ENCODE data around the gene RCOR1. TPM values are rescaled to one million over a fixed set of nuclear protein-coding genes. Genes with fewer than 3 reads are reported as not detected.

The RCOR1 gene
- total RNA-seq, 1 donor from 2014 or later = 25.2 TPM

- no peak overlapping the region for H3K4me3 Mint-ChIP-seq (ENCODE audit: unreplicated experiment)
- H3K27ac Mint-ChIP-seq (ENCODE audit: unreplicated experiment) = peak overlapping the region; percentile 3
- no peaks in the 10 kb centered on the region for H3K9me3 Mint-ChIP-seq (ENCODE audit: low read depth)
- no peaks in the 10 kb centered on the region for H3K36me3 Mint-ChIP-seq (ENCODE audit: low read depth)
- no peaks in the 10 kb centered on the region for H3K27me3 Mint-ChIP-seq (ENCODE audit: low read depth)
- DNase-seq (ENCODE audit: low spot score) = no peak
- H3K4me1 Mint-ChIP-seq (ENCODE audit: low read depth) = peaks cover 17% of the 10 kb centered on the region
- TF ChIP-seq, protein P1, sequence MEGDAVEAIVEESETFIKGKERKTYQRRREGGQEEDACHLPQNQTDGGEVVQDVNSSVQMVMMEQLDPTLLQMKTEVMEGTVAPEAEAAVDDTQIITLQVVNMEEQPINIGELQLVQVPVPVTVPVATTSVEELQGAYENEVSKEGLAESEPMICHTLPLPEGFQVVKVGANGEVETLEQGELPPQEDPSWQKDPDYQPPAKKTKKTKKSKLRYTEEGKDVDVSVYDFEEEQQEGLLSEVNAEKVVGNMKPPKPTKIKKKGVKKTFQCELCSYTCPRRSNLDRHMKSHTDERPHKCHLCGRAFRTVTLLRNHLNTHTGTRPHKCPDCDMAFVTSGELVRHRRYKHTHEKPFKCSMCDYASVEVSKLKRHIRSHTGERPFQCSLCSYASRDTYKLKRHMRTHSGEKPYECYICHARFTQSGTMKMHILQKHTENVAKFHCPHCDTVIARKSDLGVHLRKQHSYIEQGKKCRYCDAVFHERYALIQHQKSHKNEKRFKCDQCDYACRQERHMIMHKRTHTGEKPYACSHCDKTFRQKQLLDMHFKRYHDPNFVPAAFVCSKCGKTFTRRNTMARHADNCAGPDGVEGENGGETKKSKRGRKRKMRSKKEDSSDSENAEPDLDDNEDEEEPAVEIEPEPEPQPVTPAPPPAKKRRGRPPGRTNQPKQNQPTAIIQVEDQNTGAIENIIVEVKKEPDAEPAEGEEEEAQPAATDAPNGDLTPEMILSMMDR (IDR thresholded peaks at IDR 0.05) = no peak
These were observed 29.9 kb downstream of the RCOR1 start for GRCh38 chr14:102622262-102622885.

- no peak for DNase-seq (ENCODE audit: low spot score)
- TF ChIP-seq, protein P1 (IDR thresholded peaks at IDR 0.05) = no peak
- Mint-ChIP-seq H3K4me1 (ENCODE audit: low read depth) (peaks cover 25% of the 10 kb centered on the region), H3K4me3 (ENCODE audit: unreplicated experiment) (no peak overlapping the region), H3K27me3 (ENCODE audit: low read depth) (no peaks in the 10 kb centered on the region), H3K9me3 (ENCODE audit: low read depth) (no peaks in the 10 kb centered on the region), H3K27ac (ENCODE audit: unreplicated experiment) (no peak overlapping the region), H3K36me3 (ENCODE audit: low read depth) (no peaks in the 10 kb centered on the region)
These were observed 32.2 kb downstream of the RCOR1 start for GRCh38 chr14:102624666-102625065.

GRCh38 chr14:102625564-102626296, 33.3 kb downstream of the RCOR1 start:
- no peak for DNase-seq (ENCODE audit: low spot score)
- Mint-ChIP-seq H3K27ac (ENCODE audit: unreplicated experiment) (no peak overlapping the region), H3K9me3 (ENCODE audit: low read depth) (no peaks in the 10 kb centered on the region), H3K4me1 (ENCODE audit: low read depth) (peaks cover 22% of the 10 kb centered on the region), H3K4me3 (ENCODE audit: unreplicated experiment) (no peak overlapping the region), H3K36me3 (ENCODE audit: low read depth) (no peaks in the 10 kb centered on the region), H3K27me3 (ENCODE audit: low read depth) (no peaks in the 10 kb centered on the region)
- TF ChIP-seq, protein P1 (IDR thresholded peaks at IDR 0.05) = no peak

DNA sequence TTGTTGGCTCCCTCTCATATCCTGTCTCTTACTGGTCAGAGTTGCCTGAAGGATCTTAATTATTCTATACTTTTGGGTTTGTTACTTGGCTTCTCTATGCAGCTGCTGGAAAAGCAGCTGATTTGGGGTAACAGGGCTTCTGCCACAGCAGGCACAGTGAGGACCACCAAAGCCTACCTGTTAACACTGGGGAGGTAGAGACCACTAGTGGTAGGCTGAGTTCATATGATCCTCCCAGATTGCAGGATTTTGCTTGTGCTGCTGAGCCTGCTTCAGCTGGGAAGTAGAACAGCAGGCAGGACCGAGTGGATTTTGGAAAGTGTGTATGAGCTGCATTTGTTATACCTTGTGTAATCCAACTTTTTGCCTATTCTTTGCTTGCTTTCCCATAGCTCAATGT, 34.1 kb downstream of the RCOR1 start:
- TF ChIP-seq, protein P1 (IDR thresholded peaks at IDR 0.05) = no peak
- Mint-ChIP-seq H3K4me3 (ENCODE audit: unreplicated experiment) (no peak overlapping the region), H3K27ac (ENCODE audit: unreplicated experiment) (no peak overlapping the region), H3K36me3 (ENCODE audit: low read depth) (no peaks in the 10 kb centered on the region), H3K27me3 (ENCODE audit: low read depth) (no peaks in the 10 kb centered on the region), H3K4me1 (ENCODE audit: low read depth) (peaks cover 20% of the 10 kb centered on the region), H3K9me3 (ENCODE audit: low read depth) (no peaks in the 10 kb centered on the region)
- no peak for DNase-seq (ENCODE audit: low spot score)

- Mint-ChIP-seq H3K4me1 (ENCODE audit: low read depth) (peaks cover 14% of the 10 kb centered on the region), H3K4me3 (ENCODE audit: unreplicated experiment) (no peak overlapping the region), H3K27me3 (ENCODE audit: low read depth) (no peaks in the 10 kb centered on the region), H3K9me3 (ENCODE audit: low read depth) (no peaks in the 10 kb centered on the region), H3K27ac (ENCODE audit: unreplicated experiment) (peak overlapping the region; percentile 42), H3K36me3 (ENCODE audit: low read depth) (no peaks in the 10 kb centered on the region)
- no peak for DNase-seq (ENCODE audit: low spot score)
- TF ChIP-seq, protein P1 (IDR thresholded peaks at IDR 0.05) = no peak
These were observed 36.6 kb downstream of the RCOR1 start for GRCh38 chr14:102629011-102629444.
